OCI-LY7 (cell line): ENCODE measurements around the gene SIK2. TPM values are rescaled to one million over a fixed set of nuclear protein-coding genes. Genes with fewer than 3 reads are reported as not detected.

Experiments used
- BruUV-seq: library from RNA; stranded (reverse); fragments of 400-500 nt; replicated peaks from 2 replicates; lab custom pipeline; 2021; lab: Mats Ljungman, UMichigan
- CTCF ChIA-PET: fragments of 300-600 bp; sonication (Branson Sonifier 250); formaldehyde crosslinking; loops from one replicate; lab custom pipeline; 2022; ENCODE audit warnings: antibody characterized with exemption; ENCODE audit not compliant: unreplicated experiment; lab: Charles Lee
- POLR2A ChIA-PET: fragments of 300-600 bp; sonication (Branson Sonifier 250); formaldehyde crosslinking; loops from one replicate; lab custom pipeline; 2022; ENCODE audit warnings: antibody characterized with exemption; lab: Charles Lee
- DNase-seq: peaks from one replicate; pipeline ENCODE4 v3.0.0-alpha.2; 2015; ENCODE audit warnings: low spot score
- H2AFZ ChIP-seq: fragments of 200-600 bp; sonication (generic), shearing (Covaris generic); 2 replicates; pipeline ENCODE4 v1.6.1; 2014; ENCODE audit warnings: mild to moderate bottlenecking, antibody characterized with exemption, low read length, moderate library complexity
- H3K27ac ChIP-seq: fragments of 200-600 bp; sonication (generic); 2 replicates; pipeline ENCODE4 v1.5.1; 2014; ENCODE audit warnings: mixed run types, low read depth, mild to moderate bottlenecking, moderate library complexity, low read length, inconsistent platforms; ENCODE audit not compliant: poor library complexity, severe bottlenecking
- H3K36me3 ChIP-seq: fragments of 200-600 bp; sonication (generic); 2 replicates; pipeline ENCODE4 v1.6.1; 2014; ENCODE audit warnings: mild to moderate bottlenecking, antibody characterized with exemption, low read length, moderate library complexity, mixed read lengths; ENCODE audit not compliant: insufficient read depth
- H3K4me1 ChIP-seq: fragments of 200-600 bp; sonication (generic); 2 replicates; pipeline ENCODE4 v1.5.1; 2014; ENCODE audit warnings: mild to moderate bottlenecking, low read length; ENCODE audit not compliant: insufficient read depth, poor library complexity, severe bottlenecking
- H3K4me2 ChIP-seq: fragments of 200-600 bp; sonication (generic); 2 replicates; pipeline ENCODE4 v1.6.1; 2014; ENCODE audit warnings: mild to moderate bottlenecking, low read length
- H3K4me3 ChIP-seq: fragments of 200-600 bp; sonication (generic); 2 replicates; pipeline ENCODE4 v1.5.1; 2014; ENCODE audit warnings: mild to moderate bottlenecking, low read depth, low read length; ENCODE audit not compliant: poor library complexity, severe bottlenecking
- H3K79me2 ChIP-seq: fragments of 200-600 bp; sonication (generic); 2 replicates; pipeline ENCODE4 v1.6.1; 2016; ENCODE audit warnings: low read depth, mild to moderate bottlenecking, low read length, moderate library complexity, mixed read lengths; ENCODE audit not compliant: insufficient read depth
- H3K9me2 ChIP-seq: fragments of 200-600 bp; sonication (generic); 2 replicates; pipeline ENCODE4 v1.6.1; 2016; ENCODE audit warnings: mild to moderate bottlenecking, low read length, mixed read lengths; ENCODE audit not compliant: insufficient read depth
- H3K9me3 ChIP-seq: fragments of 200-600 bp; sonication (generic); 2 replicates; pipeline ENCODE4 v1.6.1; 2014; ENCODE audit warnings: mild to moderate bottlenecking, mixed run types, low read length, mixed read lengths
- H4K20me1 ChIP-seq: fragments of 200-600 bp; sonication (generic); 2 replicates; pipeline ENCODE4 v1.6.1; 2014; ENCODE audit warnings: mild to moderate bottlenecking, antibody characterized with exemption, low read length, moderate library complexity, mixed read lengths; ENCODE audit not compliant: insufficient read depth
- EZH2phosphoT487 ChIP-seq: fragments of 200-600 bp; sonication (generic); IDR thresholded peaks from 2 replicates; pipeline ENCODE4 v1.6.1; 2018; ENCODE audit warnings: low read depth, borderline replicate concordance, mild to moderate bottlenecking, mixed run types, antibody characterized with exemption, low read length, moderate library complexity, mixed read lengths
- intact Hi-C: fragments of 100-400 bp; cut with micrococcal nuclease; formaldehyde crosslinking; loops from one replicate; pipeline ENCODE4 v1.10.0; 2022; ENCODE audit not compliant: unreplicated experiment
- total RNA-seq, 2 experiments: library from RNA; depleted of rRNA in 1 of 2; stranded (reverse); fragments of >200 nt in 1 of 2; shearing (Covaris generic) in 1 of 2; gene quantifications; 2 replicates each; pipeline ENCODE4 v1.2.3, GENCODE V29; 2014 to 2022
- TF ChIP-seq, protein P1 (sequence below): fragments of 200-600 bp; sonication (generic); conservative IDR thresholded peaks from 2 replicates; pipeline ENCODE4 v1.5.1; 2014; ENCODE audit warnings: mild to moderate bottlenecking, antibody characterized with exemption, low read length, moderate library complexity, mixed read lengths

Gene SIK2
- total RNA-seq, 2 experiments from 2014 or later = 9.8 to 16.9 TPM

GRCh38 chr11:111569476-111569875 lies 32.8 kb upstream of the SIK2 start:
- H3K4me3 ChIP-seq = no peak overlapping the region
- H3K27ac ChIP-seq = no peak overlapping the region
- ChIA-PET POLR2A (no interaction called here), CTCF (no interaction called here)
- no peaks in the 10 kb centered on the region for H4K20me1 ChIP-seq
- no peak overlapping the region for H2AFZ ChIP-seq
- H3K36me3 ChIP-seq = no peaks in the 10 kb centered on the region
- H3K9me2 ChIP-seq = no peaks in the 10 kb centered on the region
- H3K9me3 ChIP-seq = no peaks in the 10 kb centered on the region
- DNase-seq = no peak
- TF ChIP-seq, protein P1, sequence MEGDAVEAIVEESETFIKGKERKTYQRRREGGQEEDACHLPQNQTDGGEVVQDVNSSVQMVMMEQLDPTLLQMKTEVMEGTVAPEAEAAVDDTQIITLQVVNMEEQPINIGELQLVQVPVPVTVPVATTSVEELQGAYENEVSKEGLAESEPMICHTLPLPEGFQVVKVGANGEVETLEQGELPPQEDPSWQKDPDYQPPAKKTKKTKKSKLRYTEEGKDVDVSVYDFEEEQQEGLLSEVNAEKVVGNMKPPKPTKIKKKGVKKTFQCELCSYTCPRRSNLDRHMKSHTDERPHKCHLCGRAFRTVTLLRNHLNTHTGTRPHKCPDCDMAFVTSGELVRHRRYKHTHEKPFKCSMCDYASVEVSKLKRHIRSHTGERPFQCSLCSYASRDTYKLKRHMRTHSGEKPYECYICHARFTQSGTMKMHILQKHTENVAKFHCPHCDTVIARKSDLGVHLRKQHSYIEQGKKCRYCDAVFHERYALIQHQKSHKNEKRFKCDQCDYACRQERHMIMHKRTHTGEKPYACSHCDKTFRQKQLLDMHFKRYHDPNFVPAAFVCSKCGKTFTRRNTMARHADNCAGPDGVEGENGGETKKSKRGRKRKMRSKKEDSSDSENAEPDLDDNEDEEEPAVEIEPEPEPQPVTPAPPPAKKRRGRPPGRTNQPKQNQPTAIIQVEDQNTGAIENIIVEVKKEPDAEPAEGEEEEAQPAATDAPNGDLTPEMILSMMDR = no peak
- TF ChIP-seq EZH2phosphoT487 = no peak
- H3K4me2 ChIP-seq = no peak overlapping the region
- H3K79me2 ChIP-seq = no peaks in the 10 kb centered on the region
- intact Hi-C loops = no loop called here
- no TSS peak for BruUV-seq
- H3K4me1 ChIP-seq = peaks cover 4% of the 10 kb centered on the region

DNA sequence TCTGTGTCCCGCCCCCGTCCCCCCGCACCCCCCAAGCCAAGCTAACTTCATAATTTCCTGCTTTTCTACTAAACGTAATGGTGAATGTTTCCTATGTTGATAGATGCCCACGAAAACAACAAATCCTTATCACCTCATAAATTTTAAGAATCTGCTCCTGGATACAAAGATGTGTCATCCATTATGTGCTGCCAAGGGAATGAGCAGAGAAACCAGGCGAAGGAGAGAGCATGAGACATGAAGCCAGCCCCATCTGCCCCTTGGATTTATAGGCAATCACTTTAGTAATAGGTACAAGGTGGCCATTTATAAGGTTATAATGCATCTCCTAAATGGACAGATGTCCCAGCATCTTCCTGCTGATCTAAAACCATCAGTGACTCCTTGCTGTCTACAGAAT lies 31.5 kb upstream of the SIK2 start:
- H3K36me3 ChIP-seq = no peaks in the 10 kb centered on the region
- H3K9me2 ChIP-seq = no peaks in the 10 kb centered on the region
- intact Hi-C loops = no loop called here
- H3K4me1 ChIP-seq = peaks cover 12% of the 10 kb centered on the region
- H3K79me2 ChIP-seq = no peaks in the 10 kb centered on the region
- no peaks in the 10 kb centered on the region for H4K20me1 ChIP-seq
- H3K9me3 ChIP-seq = no peaks in the 10 kb centered on the region
- ChIA-PET CTCF (no interaction called here), POLR2A (no interaction called here)
- no peak overlapping the region for H3K27ac ChIP-seq
- BruUV-seq = no TSS peak
- H3K4me2 ChIP-seq = no peak overlapping the region
- H2AFZ ChIP-seq = no peak overlapping the region
- no peak for TF ChIP-seq EZH2phosphoT487
- TF ChIP-seq, protein P1 = no peak
- no peak for DNase-seq
- no peak overlapping the region for H3K4me3 ChIP-seq

- intact Hi-C loops = no loop called here
- Histone ChIP-seq H3K9me3 (no peaks in the 10 kb centered on the region), H3K9me2 (no peaks in the 10 kb centered on the region), H4K20me1 (no peaks in the 10 kb centered on the region), H3K4me2 (no peak overlapping the region), H3K79me2 (no peaks in the 10 kb centered on the region), H2AFZ (no peak overlapping the region), H3K4me3 (no peak overlapping the region), H3K36me3 (no peaks in the 10 kb centered on the region), H3K27ac (no peak overlapping the region), H3K4me1 (peaks cover 12% of the 10 kb centered on the region)
- no TSS peak for BruUV-seq
- ChIA-PET POLR2A (no interaction called here), CTCF (interaction anchor here (1.4 kb wide), 1 partner anchor 19 kb away, joined by 3 read pairs; no protein-coding TSS in a partner anchor)
- TF ChIP-seq EZH2phosphoT487 = no peak
- TF ChIP-seq, protein P1 = no peak
- DNase-seq = no peak
Observed at GRCh38 chr11:111571829-111572501, 30.3 kb upstream of the SIK2 start.
